ENCODE results near the gene IL19. TPM values are rescaled to one million over a fixed set of nuclear protein-coding genes. Genes with fewer than 3 reads are reported as not detected.
"Not testable (repeated sequence)": the region's sequence is repeated elsewhere in the genome, so short reads cannot be mapped to it uniquely, and the experiment has no call there.

The IL19 gene
- total RNA-seq, 1 donor from 2014 or later = not detected

DNA sequence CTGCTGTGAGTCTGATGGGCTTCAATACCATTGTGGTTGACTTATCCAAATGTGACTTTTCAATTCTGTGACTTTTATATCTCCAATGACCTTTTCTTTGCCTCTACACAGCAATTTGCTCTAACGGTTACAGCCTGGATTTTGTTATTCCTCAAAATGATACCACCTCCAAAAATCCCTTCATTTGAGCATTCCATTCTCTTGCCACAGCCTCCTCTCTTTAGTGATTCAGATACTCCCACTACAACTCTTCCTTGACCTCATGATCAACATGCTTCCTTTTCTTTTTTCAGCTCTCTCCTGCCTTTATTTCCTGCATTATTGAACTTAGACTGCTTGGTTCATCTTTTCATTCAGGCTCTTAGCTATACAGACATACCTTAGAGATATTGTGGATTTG, 16.6 kb upstream of the IL19 start:
- Histone ChIP-seq H3K9me3 (no peaks in the 10 kb centered on the region), H3K36me3 (no peaks in the 10 kb centered on the region), H3K27me3 (no peaks in the 10 kb centered on the region), H3K27ac (no peak overlapping the region), H3K4me1 (no peaks in the 10 kb centered on the region), H3K4me3 (no peak overlapping the region)
- no peak for DNase-seq (ENCODE audit: low spot score in 2 of 2)
- no peak for TF ChIP-seq CTCF (IDR thresholded peaks at IDR 0.05)
- intact Hi-C loops (cut with DNase I) = no loop called here

GRCh38 chr1:206757524-206758266, 12.9 kb upstream of the IL19 start:
- Histone ChIP-seq H3K27ac (no peak overlapping the region), H3K36me3 (no peaks in the 10 kb centered on the region), H3K27me3 (no peaks in the 10 kb centered on the region), H3K4me3 (no peak overlapping the region), H3K9me3 (no peaks in the 10 kb centered on the region), H3K4me1 (no peaks in the 10 kb centered on the region)
- DNase-seq (ENCODE audit: low spot score in 2 of 2) = no peak
- intact Hi-C loops (cut with DNase I) = no loop called here
- TF ChIP-seq CTCF (IDR thresholded peaks at IDR 0.05) = no peak

DNA sequence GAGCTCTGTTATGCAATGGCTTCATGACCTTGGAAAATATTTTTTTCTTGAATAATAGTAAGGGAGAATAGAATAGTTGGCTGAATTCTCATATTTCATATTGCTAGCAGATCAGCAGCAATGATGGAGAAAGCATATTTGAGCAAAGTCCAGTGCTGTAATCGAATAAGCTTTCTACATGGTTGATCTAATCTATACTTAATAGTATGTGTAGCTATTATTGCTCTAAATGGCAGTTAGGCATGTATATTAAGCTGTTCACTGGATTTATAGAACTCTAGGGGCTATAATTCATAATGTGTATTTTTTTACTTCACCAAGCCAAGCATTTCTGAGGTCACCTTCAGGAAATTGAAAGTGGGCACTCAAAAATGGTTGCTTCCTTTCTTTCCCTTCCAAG, 10.0 kb upstream of the IL19 start:
- H3K36me3 ChIP-seq = no peaks in the 10 kb centered on the region
- TF ChIP-seq CTCF (IDR thresholded peaks at IDR 0.05) = no peak
- no peak for DNase-seq (ENCODE audit: low spot score in 2 of 2)
- no peak overlapping the region for H3K27ac ChIP-seq
- no peaks in the 10 kb centered on the region for H3K27me3 ChIP-seq
- H3K4me3 ChIP-seq = no peak overlapping the region
- H3K9me3 ChIP-seq = no peaks in the 10 kb centered on the region
- intact Hi-C loops (cut with DNase I) = no loop called here
- no peaks in the 10 kb centered on the region for H3K4me1 ChIP-seq

- Histone ChIP-seq H3K36me3 (no peaks in the 10 kb centered on the region), H3K4me3 (no peak overlapping the region), H3K27me3 (no peaks in the 10 kb centered on the region), H3K9me3 (no peaks in the 10 kb centered on the region), H3K27ac (no peak overlapping the region), H3K4me1 (no peaks in the 10 kb centered on the region)
- DNase-seq (ENCODE audit: low spot score in 2 of 2) = no peak
- intact Hi-C loops (cut with DNase I) = no loop called here
- no peak for TF ChIP-seq CTCF (IDR thresholded peaks at IDR 0.05)
These were observed 9.3 kb upstream of the IL19 start for GRCh38 chr1:206761159-206761768.

GRCh38 chr1:206762741-206763364, 7.7 kb upstream of the IL19 start:
- H3K9me3 ChIP-seq; H3K27me3 ChIP-seq; DNase-seq (ENCODE audit: low spot score in 2 of 2); H3K36me3 ChIP-seq; H3K4me1 ChIP-seq; H3K4me3 ChIP-seq; H3K27ac ChIP-seq; intact Hi-C loops (cut with DNase I): not testable (repeated sequence)

DNA sequence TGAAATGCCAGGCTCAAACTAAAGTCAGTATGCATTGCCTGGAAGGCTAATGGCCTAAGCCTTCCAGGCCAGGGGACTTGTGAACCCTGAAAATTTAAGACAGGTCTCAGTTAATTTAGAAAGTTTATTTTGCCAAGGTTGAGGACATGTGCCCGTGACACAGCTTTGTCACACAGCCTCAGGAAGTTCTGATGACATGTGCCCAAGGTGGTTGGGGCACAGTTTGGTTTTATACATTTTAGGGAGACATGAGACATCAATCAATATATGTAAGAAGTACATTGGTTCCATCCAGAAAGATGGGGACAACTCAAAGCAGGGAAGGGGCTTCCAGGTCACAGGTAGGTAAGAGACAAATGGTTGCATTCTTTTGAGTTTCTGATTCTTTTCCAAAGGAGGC, 4.8 kb upstream of the IL19 start:
- H3K4me1 ChIP-seq; H3K27ac ChIP-seq; H3K4me3 ChIP-seq; H3K36me3 ChIP-seq; H3K9me3 ChIP-seq; DNase-seq (ENCODE audit: low spot score in 2 of 2); H3K27me3 ChIP-seq; intact Hi-C loops (cut with DNase I): not testable (repeated sequence)

Measured in ascending aorta (tissue), 2 donors.